ENCODE measurements around the gene ARL14EPL.
"Not testable (repeated sequence)": the region's sequence is repeated elsewhere in the genome, so short reads cannot be mapped to it uniquely, and the experiment has no call there.

ARL14EPL gene

GRCh38 chr5:116058346-116058936 lies 26.2 kb downstream of the ARL14EPL start:
- no peak for DNase-seq

- DNase-seq, result no peak
Measured at GRCh38 chr5:116062352-116062751, 30.1 kb downstream of the ARL14EPL start.

DNA sequence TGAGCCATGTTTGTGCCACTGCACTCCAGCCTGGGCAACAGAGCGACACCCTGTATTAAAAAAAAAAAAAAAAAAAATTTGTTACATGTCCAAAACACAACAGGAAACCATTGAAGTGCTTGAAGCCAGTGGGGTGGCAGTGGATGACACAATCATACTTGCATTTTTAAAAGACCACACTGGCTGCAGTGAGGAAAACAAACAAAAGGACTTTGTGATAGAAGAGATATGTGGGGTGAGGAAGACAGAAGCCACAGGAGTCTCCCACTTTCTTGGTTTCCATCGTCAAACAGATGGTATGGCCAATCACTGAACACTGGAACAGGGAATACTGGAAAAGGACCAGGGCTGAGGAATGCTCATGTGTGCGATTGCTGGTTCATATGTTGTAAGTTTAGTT lies 31.7 kb downstream of the ARL14EPL start:
- DNase-seq, result no peak

- no peak for DNase-seq
Measured at GRCh38 chr5:116068028-116068632, 35.9 kb downstream of the ARL14EPL start.

DNA sequence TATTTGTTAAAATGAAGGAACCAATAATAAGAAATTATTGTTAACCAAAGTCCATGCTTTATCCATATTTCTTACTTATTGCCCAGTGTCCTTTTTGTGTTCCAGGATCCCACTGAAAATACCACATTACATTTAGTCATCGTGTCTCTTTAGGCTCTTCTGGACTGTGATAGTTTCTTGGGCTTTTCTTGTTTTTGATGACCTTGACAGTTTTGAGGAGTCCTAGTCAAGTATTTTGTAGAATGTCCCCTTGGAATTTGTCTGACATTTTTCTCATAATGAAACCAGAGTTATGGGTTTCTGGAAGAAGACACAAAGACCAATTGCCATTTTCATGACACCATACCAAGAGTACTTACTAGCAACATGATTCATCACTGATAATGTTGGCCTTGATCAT lies 38.9 kb downstream of the ARL14EPL start:
- no peak for DNase-seq

- DNase-seq, result no peak
Measured at GRCh38 chr5:116075191-116075831, 43.0 kb downstream of the ARL14EPL start.

DNA sequence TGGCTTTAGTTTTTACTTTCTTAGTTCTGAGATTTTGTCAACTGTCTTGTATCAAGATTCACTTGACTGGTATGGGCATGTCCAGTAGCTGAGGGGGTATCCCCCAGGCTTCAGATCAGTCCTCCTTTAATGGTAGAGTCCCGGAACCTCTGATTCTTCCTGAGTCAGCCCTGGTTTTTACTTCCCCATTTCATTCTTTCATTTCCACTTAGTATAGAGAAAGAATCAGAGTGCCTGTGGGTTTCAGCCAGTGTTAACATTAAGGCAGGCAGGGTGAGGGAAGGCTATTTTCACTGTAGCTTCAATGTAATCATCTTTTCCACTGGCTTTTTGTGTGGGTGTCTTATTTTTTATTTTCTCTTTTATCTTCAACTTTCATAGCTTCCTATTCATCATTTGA lies 44.2 kb downstream of the ARL14EPL start:
- DNase-seq, result no peak

DNA sequence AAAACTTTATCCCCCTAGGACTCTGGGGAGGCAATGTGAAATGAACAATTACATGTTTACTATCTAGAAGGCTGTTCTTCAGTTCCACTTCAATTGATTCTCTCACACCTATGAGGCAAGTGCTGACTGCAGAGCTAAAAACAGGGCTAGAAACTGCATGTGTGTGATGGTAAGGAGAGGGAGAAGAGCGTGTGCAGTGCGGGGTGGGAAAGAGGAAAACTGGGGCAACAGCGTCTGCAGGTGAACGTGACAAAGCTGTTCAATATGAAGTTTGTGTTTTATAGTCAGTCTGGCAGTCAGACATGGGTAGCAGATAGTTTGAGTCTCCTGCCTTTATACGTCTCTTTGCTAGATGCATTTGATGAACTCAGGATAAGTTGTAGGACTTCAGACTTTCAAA lies 45.9 kb downstream of the ARL14EPL start:
- DNase-seq, result no peak

GRCh38 chr5:116084287-116084691 lies 52.0 kb downstream of the ARL14EPL start:
- peak; percentile 23 for DNase-seq

GRCh38 chr5:116084871-116085715 lies 52.8 kb downstream of the ARL14EPL start, which contains the start of gene COMMD10:
COMMD10 (plus strand) TSS chr5:116085025.
- DNase-seq, result peak; percentile 46

GRCh38 chr5:116086309-116086708 lies 54.0 kb downstream of the ARL14EPL start:
- not testable (repeated sequence) for DNase-seq

- DNase-seq, result no peak
Measured at GRCh38 chr5:116088062-116088461, 55.8 kb downstream of the ARL14EPL start.

- DNase-seq, result no peak
Measured at GRCh38 chr5:116090302-116090701, 58.0 kb downstream of the ARL14EPL start.

- DNase-seq, result no peak
Measured at GRCh38 chr5:116091416-116091815, 59.1 kb downstream of the ARL14EPL start.

- no peak for DNase-seq
Measured at GRCh38 chr5:116097301-116097700, 65.0 kb downstream of the ARL14EPL start.

DNA sequence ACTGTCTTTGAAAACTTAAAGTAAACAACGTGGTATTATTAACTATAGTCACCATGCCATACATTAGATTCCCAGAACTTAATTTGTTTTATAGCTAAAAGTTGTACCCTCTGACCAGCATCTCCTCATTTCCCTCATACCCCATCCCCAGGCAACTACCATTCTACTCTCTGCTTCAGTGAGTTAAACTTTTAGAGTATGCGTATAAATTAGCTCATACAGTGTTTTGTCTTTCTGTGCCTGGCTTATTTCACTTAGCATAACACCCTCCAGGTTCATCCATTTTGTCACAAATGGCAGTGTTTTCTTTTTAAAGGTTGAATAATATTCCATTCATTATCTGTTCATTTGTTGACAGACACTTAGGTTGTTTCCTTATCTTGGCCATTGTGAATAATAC lies 66.7 kb downstream of the ARL14EPL start:
- no peak for DNase-seq

DNA sequence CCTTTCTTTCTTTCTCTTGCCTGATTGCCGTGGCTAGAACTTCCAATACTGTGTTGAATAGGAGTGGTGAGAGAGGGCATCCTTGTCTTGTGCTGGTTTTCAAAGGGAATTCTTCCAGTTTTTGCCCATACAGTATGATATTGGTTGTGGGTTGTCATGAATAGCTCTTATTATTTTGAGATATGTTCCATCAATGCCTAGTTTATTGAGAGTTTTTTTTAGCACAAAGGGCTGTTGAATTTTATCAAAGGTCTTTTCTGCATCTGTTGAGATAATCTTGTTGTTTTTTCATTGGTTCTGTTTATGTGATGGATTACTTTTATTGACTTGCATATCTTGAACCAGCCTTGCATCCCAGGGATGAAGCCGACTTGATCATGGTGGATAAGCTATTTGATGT lies 72.7 kb downstream of the ARL14EPL start:
- not testable (repeated sequence) for DNase-seq
